Endodermal cell (in vitro differentiated cells): ENCODE measurements around the gene TYRP1. TPM values are rescaled to one million over a fixed set of nuclear protein-coding genes. Genes with fewer than 3 reads are reported as not detected.

Source experiments
- DNase-seq: peaks from one replicate; pipeline ENCODE4 v3.0.0-alpha.2; 2017
- H3K27ac ChIP-seq: 2 replicates; pipeline ENCODE4 v1.5.1; 2013; ENCODE audit warnings: mild to moderate bottlenecking, low read depth, low read length, moderate library complexity
- H3K27me3 ChIP-seq: 2 replicates; pipeline ENCODE4 v1.6.1; 2013; ENCODE audit warnings: mild to moderate bottlenecking, low read length, moderate library complexity; ENCODE audit not compliant: insufficient read depth, control insufficient read depth, poor library complexity, severe bottlenecking
- H3K36me3 ChIP-seq: 2 replicates; pipeline ENCODE4 v1.7.0; 2013; ENCODE audit warnings: mild to moderate bottlenecking, low read length, moderate library complexity; ENCODE audit not compliant: control insufficient read depth, insufficient read depth
- H3K4me1 ChIP-seq: one replicate; pipeline ENCODE4 v1.7.0; 2013; ENCODE audit warnings: low read length; ENCODE audit not compliant: control insufficient read depth, insufficient read depth
- H3K4me3 ChIP-seq: 2 replicates; pipeline ENCODE4 v1.5.1; 2013; ENCODE audit warnings: mild to moderate bottlenecking, low read length, moderate library complexity
- H3K9ac ChIP-seq: 2 replicates; pipeline ENCODE4 v1.6.1; 2013; ENCODE audit warnings: mild to moderate bottlenecking, low read length, moderate library complexity; ENCODE audit not compliant: poor library complexity, severe bottlenecking; ENCODE audit errors: extremely low read depth
- H3K9me3 ChIP-seq: 2 replicates; pipeline ENCODE4 v1.6.1; 2013; ENCODE audit warnings: mild to moderate bottlenecking, low read length, moderate library complexity; ENCODE audit not compliant: control insufficient read depth
- H3K27ac Mint-ChIP-seq: 2 replicates; pipeline ENCODE4 v1.8.0; 2020; ENCODE audit warnings: mixed read lengths
- H3K27me3 Mint-ChIP-seq: 2 replicates; pipeline ENCODE4 v1.8.0; 2021; ENCODE audit warnings: mild to moderate bottlenecking, mixed read lengths; ENCODE audit not compliant: insufficient read depth
- H3K36me3 Mint-ChIP-seq: 2 replicates; pipeline ENCODE4 v1.8.0; 2020; ENCODE audit warnings: low read depth, mixed read lengths
- H3K4me1 Mint-ChIP-seq: 2 replicates; pipeline ENCODE4 v1.8.0; 2020; ENCODE audit warnings: mixed read lengths
- H3K4me3 Mint-ChIP-seq: 2 replicates; pipeline ENCODE4 v1.8.0; 2020; ENCODE audit warnings: mild to moderate bottlenecking, moderate library complexity, mixed read lengths
- H3K9me3 Mint-ChIP-seq: 2 replicates; pipeline ENCODE4 v1.8.0; 2020; ENCODE audit warnings: mild to moderate bottlenecking, mixed read lengths
- CTCF ChIP-seq: fragments of 200-600 bp; sonication (generic); conservative IDR thresholded peaks from 2 replicates; pipeline ENCODE4 v1.5.0; 2021; ENCODE audit warnings: antibody characterized with exemption, mild to moderate bottlenecking
- WGBS, 2 experiments: methylation state at CpG; one replicate each; pipeline versions ENCODE4 v1.1.5 to v1.1.7; 2013; ENCODE audit warnings: missing lambda C conversion rate in 2 of 2, mixed read lengths in 1 of 2; ENCODE audit not compliant: insufficient coverage in 1 of 2, insufficient read length in 1 of 2; 5-methylcytosine and 5-hydroxymethylcytosine counted together
- total RNA-seq, 2 donors: library from RNA; stranded (reverse); fragmentation: NEBNext Ultra II Directional in 1 of 2; extraction: Animal tissue kit (Norgen Biotek cat#: 25700) in 1 of 2; gene quantifications; 2 replicates in 1 of 2; 3 replicates in 1 of 2; pipeline ENCODE4 v1.2.1, GENCODE V29; 2021

TYRP1 gene
- total RNA-seq, 2 donors from 2014 or later = 0.11 TPM; not detected in 1

- Mint-ChIP-seq H3K4me1 (peaks cover 9% of the 10 kb centered on the region), H3K36me3 (no peaks in the 10 kb centered on the region), H3K4me3 (no peak overlapping the region), H3K27ac (no peak overlapping the region), H3K27me3 (no peaks in the 10 kb centered on the region), H3K9me3 (no peaks in the 10 kb centered on the region)
- H3K36me3 ChIP-seq = no peaks in the 10 kb centered on the region
- peaks cover 3% of the 10 kb centered on the region for H3K4me1 ChIP-seq
- H3K27ac ChIP-seq = no peak overlapping the region
- no peak for DNase-seq
- H3K9me3 ChIP-seq = no peaks in the 10 kb centered on the region
- H3K4me3 ChIP-seq = no peak overlapping the region
- H3K9ac ChIP-seq = no peak overlapping the region
- H3K27me3 ChIP-seq = no peaks in the 10 kb centered on the region
- TF ChIP-seq CTCF = no peak
- 89% methylated on average over 3 to 4 of the region's 4 CpGs for WGBS, 2 experiments
Measured at GRCh38 chr9:12696931-12697622, 3.9 kb downstream of the TYRP1 start.

- H3K27me3 Mint-ChIP-seq = no peaks in the 10 kb centered on the region
- TF ChIP-seq CTCF = no peak
- Histone ChIP-seq H3K4me3 (no peak overlapping the region), H3K36me3 (no peaks in the 10 kb centered on the region), H3K27ac (no peak overlapping the region), H3K9me3 (no peaks in the 10 kb centered on the region), H3K4me1 (peaks cover 3% of the 10 kb centered on the region), H3K27me3 (no peaks in the 10 kb centered on the region), H3K9ac (no peak overlapping the region)
- H3K27ac Mint-ChIP-seq = no peak overlapping the region
- H3K4me1 Mint-ChIP-seq = peaks cover 9% of the 10 kb centered on the region
- no peaks in the 10 kb centered on the region for H3K36me3 Mint-ChIP-seq
- H3K4me3 Mint-ChIP-seq = no peak overlapping the region
- no peak for DNase-seq
- WGBS, 2 experiments = 93% methylated on average over 1 of the region's 1 CpG; no CpG with 5 or more reads in 1 of the 2 experiments
- no peaks in the 10 kb centered on the region for H3K9me3 Mint-ChIP-seq
Measured at GRCh38 chr9:12697719-12698118, 4.5 kb downstream of the TYRP1 start.

- H3K9me3 Mint-ChIP-seq = no peaks in the 10 kb centered on the region
- Histone ChIP-seq H3K4me3 (no peak overlapping the region), H3K27ac (no peak overlapping the region), H3K27me3 (no peaks in the 10 kb centered on the region), H3K9ac (no peak overlapping the region), H3K4me1 (peaks cover 3% of the 10 kb centered on the region), H3K9me3 (no peaks in the 10 kb centered on the region), H3K36me3 (no peaks in the 10 kb centered on the region)
- no peak overlapping the region for H3K4me3 Mint-ChIP-seq
- no peak for DNase-seq
- H3K27ac Mint-ChIP-seq = no peak overlapping the region
- H3K4me1 Mint-ChIP-seq = peaks cover 9% of the 10 kb centered on the region
- no peaks in the 10 kb centered on the region for H3K27me3 Mint-ChIP-seq
- H3K36me3 Mint-ChIP-seq = no peaks in the 10 kb centered on the region
- TF ChIP-seq CTCF = no peak
- 96 to 98% methylated on average over 3 to 4 of the region's 4 CpGs for WGBS, 2 experiments
Measured at GRCh38 chr9:12698266-12698665, 5.1 kb downstream of the TYRP1 start.
